B cell (primary cell): ENCODE measurements around the gene RBP3. TPM values are rescaled to one million over a fixed set of nuclear protein-coding genes. Genes with fewer than 3 reads are reported as not detected.

Experiments used
- ATAC-seq: fragments of 200-7000 bp; cut with Tn5 transposase; one replicate; pipeline ENCODE4 v1.10.0; 2021; ENCODE audit warnings: low read depth, mild to moderate bottlenecking, moderate number of reproducible peaks, moderate library complexity
- CTCF ChIA-PET: fragments of 350-600 bp; sonication (Branson Sonifier 250); formaldehyde crosslinking; loops from one replicate; lab custom pipeline; 2021; ENCODE audit warnings: antibody characterized with exemption, inconsistent platforms; lab: Charles Lee
- POLR2A ChIA-PET: fragments of 350-600 bp; sonication (Branson Sonifier 250); formaldehyde crosslinking; loops from one replicate; lab custom pipeline; 2021; ENCODE audit warnings: antibody characterized with exemption; lab: Charles Lee
- DNase-seq: peaks from one replicate; pipeline ENCODE4 v3.0.0; 2013
- H2AFZ ChIP-seq: 2 replicates; pipeline ENCODE4 v1.6.1; 2012; ENCODE audit warnings: mild to moderate bottlenecking, low read depth, low read length; ENCODE audit not compliant: insufficient read depth, poor library complexity, severe bottlenecking
- H3K27ac ChIP-seq, 2 donors: 1 replicate in 1 of 2; 2 replicates in 1 of 2; pipeline ENCODE4 v1.5.1; 2012 to 2013; ENCODE audit warnings: low read length in 2 of 2, mild to moderate bottlenecking in 2 of 2, moderate library complexity in 1 of 2
- H3K27me3 ChIP-seq, 4 experiments: fragments of 200-600 bp in 1 of 4; sonication (generic) in 1 of 4; replicated peaks in 1 of 4; 1 replicate in 2 of 4; 2 replicates in 2 of 4; pipeline versions ENCODE4 v1.6.1 to v1.7.0; 2013 to 2016; ENCODE audit warnings: low read length in 3 of 4, mild to moderate bottlenecking in 2 of 4, mixed read lengths in 1 of 4, moderate library complexity in 1 of 4; ENCODE audit not compliant: insufficient read depth in 4 of 4, control insufficient read depth in 3 of 4; ENCODE audit errors: control extremely low read depth in 1 of 4
- H3K36me3 ChIP-seq, 2 experiments: replicated peaks in 1 of 2; 1 replicate in 1 of 2; 2 replicates in 1 of 2; pipeline versions ENCODE4 v1.6.1 to v1.7.1; 2013; ENCODE audit warnings: low read length in 1 of 2; ENCODE audit not compliant: insufficient read depth in 2 of 2, control insufficient read depth in 1 of 2; ENCODE audit errors: control extremely low read depth in 1 of 2, extremely low read depth in 1 of 2
- H3K4me1 ChIP-seq, 2 donors: fragments of 200-600 bp in 1 of 2; sonication (generic) in 1 of 2; 1 replicate in 1 of 2; 2 replicates in 1 of 2; pipeline versions ENCODE4 v1.5.1 to v1.6.1; 2013 to 2017; ENCODE audit warnings: low read length in 2 of 2; ENCODE audit not compliant: control insufficient read depth in 2 of 2, insufficient read depth in 2 of 2
- H3K4me2 ChIP-seq: replicated peaks from 2 replicates; pipeline ENCODE3; 2012; ENCODE audit warnings: mild to moderate bottlenecking, low read depth, low read length; ENCODE audit not compliant: poor library complexity, severe bottlenecking
- H3K4me3 ChIP-seq, 5 experiments: fragments of 200-600 bp in 1 of 5; sonication (generic) in 1 of 5; 1 replicate in 3 of 5; 2 replicates in 2 of 5; pipeline versions ENCODE4 v1.5.1 to v1.7.0; 2011 to 2016; ENCODE audit warnings: low read length in 4 of 5, mild to moderate bottlenecking in 4 of 5, low read depth in 2 of 5, control low read depth in 1 of 5, moderate library complexity in 1 of 5; ENCODE audit not compliant: insufficient read depth in 1 of 5; ENCODE audit errors: control extremely low read depth in 1 of 5, extremely low read depth in 1 of 5
- H3K79me2 ChIP-seq: fragments of 200-600 bp; sonication (generic); one replicate; pipeline ENCODE4 v1.6.0; 2016; ENCODE audit warnings: low read length; ENCODE audit not compliant: control insufficient read depth, insufficient read depth
- H3K9ac ChIP-seq: fragments of 200-600 bp; sonication (generic); 2 replicates; pipeline ENCODE4 v1.6.1; 2017; ENCODE audit warnings: mild to moderate bottlenecking, low read length, moderate library complexity
- H3K9me3 ChIP-seq, 3 donors: one replicate each; pipeline versions ENCODE4 v1.6.1 to v1.7.1; 2013; ENCODE audit warnings: low read length in 2 of 3; ENCODE audit not compliant: control insufficient read depth in 2 of 3, insufficient read depth in 1 of 3; ENCODE audit errors: control extremely low read depth in 1 of 3
- H4K20me1 ChIP-seq: 2 replicates; pipeline ENCODE4 v1.6.0; 2012; ENCODE audit warnings: mild to moderate bottlenecking, low read length; ENCODE audit not compliant: insufficient read depth, control insufficient read depth, poor library complexity, severe bottlenecking
- H3K27ac Mint-ChIP-seq: one replicate; pipeline ENCODE4 v1.8.0; 2021; ENCODE audit warnings: mixed read lengths
- H3K27me3 Mint-ChIP-seq: one replicate; pipeline ENCODE4 v1.8.0; 2021; ENCODE audit warnings: mixed read lengths
- H3K4me1 Mint-ChIP-seq: one replicate; pipeline ENCODE4 v1.8.0; 2021; ENCODE audit warnings: mixed read lengths
- H3K4me3 Mint-ChIP-seq: one replicate; pipeline ENCODE4 v1.8.0; 2021; ENCODE audit warnings: mixed read lengths
- H3K9me3 Mint-ChIP-seq: one replicate; pipeline ENCODE4 v1.8.0; 2022; ENCODE audit warnings: mixed read lengths; ENCODE audit not compliant: insufficient read depth
- CTCF ChIP-seq: fragments of 200-600 bp; IDR thresholded peaks from one replicate; pipeline ENCODE4 v1.8.0; 2022; ENCODE audit warnings: antibody characterized with exemption, mild to moderate bottlenecking
- EZH2 ChIP-seq: IDR thresholded peaks from 2 replicates; pipeline ENCODE4 v1.6.1; 2012; ENCODE audit warnings: borderline replicate concordance, low read depth, mild to moderate bottlenecking, moderate library complexity, low read length; ENCODE audit not compliant: insufficient read depth, poor library complexity, severe bottlenecking
- WGBS: methylation state at CpG from one replicate; pipeline ENCODE4 v1.1.5; 2013; ENCODE audit warnings: missing lambda C conversion rate; ENCODE audit not compliant: insufficient coverage; 5-methylcytosine and 5-hydroxymethylcytosine counted together
- intact Hi-C: fragments of 100-400 bp; cut with micrococcal nuclease; formaldehyde crosslinking; loops from one replicate; pipeline ENCODE4 v1.10.0; 2022
- polyA plus RNA-seq: library from polyadenylated mRNA; depleted of rRNA; stranded (reverse); fragments of >200 nt; gene quantifications from 2 replicates; pipeline ENCODE4 v1.2.3, GENCODE V29; 2012
- total RNA-seq, 2 donors: library from RNA; stranded (reverse); fragments of 120-200 nt in 1 of 2; gene quantifications; 1 replicate in 1 of 2; 2 replicates in 1 of 2; pipeline versions ENCODE4 v1.2.3 to v1.2.4, GENCODE V29; 2013 to 2022

The RBP3 gene
- total and polyA plus RNA-seq, 2 donors (not counting 1 experiment from before 2014, with no cell fraction given) = not detected

GRCh38 chr10:47333532-47333931, 14.6 kb upstream of the RBP3 start:
- Mint-ChIP-seq H3K27ac (no peak overlapping the region), H3K4me1 (no peaks in the 10 kb centered on the region), H3K27me3 (peaks cover 23% of the 10 kb centered on the region), H3K9me3 (no peaks in the 10 kb centered on the region), H3K4me3 (no peak overlapping the region)
- WGBS = no CpG with 5 or more reads among the region's 6 CpGs
- Histone ChIP-seq H3K4me1 (no peaks in the 10 kb centered on the region), H3K9ac (no peak overlapping the region), H3K9me3 (peaks cover 0 to 9% (median 0%) of the 10 kb centered on the region in 3 donors), H2AFZ (no peak overlapping the region), H3K4me2 (no peak overlapping the region), H4K20me1 (no peaks in the 10 kb centered on the region), H3K27me3 (no peaks in the 10 kb centered on the region), H3K36me3 (no peaks in the 10 kb centered on the region), H3K27ac (no peak overlapping the region), H3K4me3 (no peak overlapping the region), H3K79me2 (no peaks in the 10 kb centered on the region)
- DNase-seq (no peak), ATAC-seq (no peak)
- ChIA-PET CTCF (no interaction called here), POLR2A (no interaction called here)
- intact Hi-C loops = no loop called here
- no peak for TF ChIP-seq CTCF
- TF ChIP-seq EZH2 = no peak

- no peak overlapping the region for H3K27ac Mint-ChIP-seq
Measured at GRCh38 chr10:47334466-47335295, 13.5 kb upstream of the RBP3 start.

More at GRCh38 chr10:47334466-47335295, 13.5 kb upstream of the RBP3 start:
- no peaks in the 10 kb centered on the region for H3K9me3 Mint-ChIP-seq
- no peak overlapping the region for H3K4me2 ChIP-seq
- WGBS = 100% methylated on average over 2 of the region's 8 CpGs
- no peaks in the 10 kb centered on the region for H4K20me1 ChIP-seq
- H3K36me3 ChIP-seq = no peaks in the 10 kb centered on the region
- H3K27ac ChIP-seq = no peak overlapping the region
- TF ChIP-seq CTCF (no peak), EZH2 (no peak)
- no peak overlapping the region for H2AFZ ChIP-seq
- DNase-seq = no peak
- POLR2A ChIA-PET = no interaction called here
- CTCF ChIA-PET = no interaction called here
- no peaks in the 10 kb centered on the region for H3K79me2 ChIP-seq
- no peak overlapping the region for H3K4me3 ChIP-seq
- H3K27me3 ChIP-seq = no peaks in the 10 kb centered on the region
- no peaks in the 10 kb centered on the region for H3K4me1 ChIP-seq
- no peak overlapping the region for H3K9ac ChIP-seq
- no peaks in the 10 kb centered on the region for H3K4me1 Mint-ChIP-seq
- ATAC-seq = no peak
- H3K4me3 Mint-ChIP-seq = no peak overlapping the region
- intact Hi-C loops = no loop called here
- H3K9me3 ChIP-seq = no peaks in the 10 kb centered on the region
- peaks cover 29% of the 10 kb centered on the region for H3K27me3 Mint-ChIP-seq
